OCI-LY3 (cell line): ENCODE results near the gene SERHL2.

Experiments
- H2AFZ ChIP-seq: fragments of 200-600, 300-600 bp; shearing (Covaris generic); 2 replicates; pipeline ENCODE4 v1.6.0; 2014; ENCODE audit warnings: antibody characterized with exemption, low read depth, low read length
- H3K27ac ChIP-seq: fragments of 200-600, 300-600 bp; sonication (generic); 2 replicates; pipeline ENCODE4 v1.5.1; 2014; ENCODE audit warnings: mild to moderate bottlenecking, low read length, moderate library complexity, mixed read lengths
- H3K27me3 ChIP-seq: fragments of 200-600, 300-600 bp; sonication (generic); 2 replicates; pipeline ENCODE4 v1.6.1; 2014; ENCODE audit warnings: low read depth, low read length, mixed read lengths
- H3K36me3 ChIP-seq: fragments of 200-600, 300-600 bp; sonication (generic); replicated peaks from 2 replicates; pipeline ENCODE3; 2014; ENCODE audit warnings: low read depth, low read length, mixed read lengths
- H3K4me1 ChIP-seq: fragments of 300-600, 200-600 bp; sonication (generic); 2 replicates; pipeline ENCODE4 v1.6.1; 2014; ENCODE audit warnings: low read length, mixed read lengths
- H3K4me2 ChIP-seq: fragments of 200-600, 300-600 bp; sonication (generic); 2 replicates; pipeline ENCODE4 v1.6.1; 2014; ENCODE audit warnings: low read length, mixed read lengths
- H3K4me3 ChIP-seq: fragments of 300-600, 200-600 bp; sonication (generic); 2 replicates; pipeline ENCODE4 v1.5.1; 2014; ENCODE audit warnings: antibody characterized with exemption, mild to moderate bottlenecking, low read length, moderate library complexity
- H3K79me2 ChIP-seq: fragments of 300-600, 200-600 bp; shearing (Covaris generic); 2 replicates; pipeline ENCODE4 v1.6.1; 2014; ENCODE audit warnings: mild to moderate bottlenecking, low read length, mixed read lengths
- H3K9ac ChIP-seq: fragments of 300-600, 200-600 bp; shearing (Covaris generic); 2 replicates; pipeline ENCODE4 v1.6.0; 2014; ENCODE audit warnings: mild to moderate bottlenecking, low read length, moderate library complexity
- H3K9me3 ChIP-seq: fragments of 200-600, 300-600 bp; shearing (Covaris generic); 2 replicates; pipeline ENCODE4 v1.6.1; 2014; ENCODE audit warnings: low read length, mixed read lengths; ENCODE audit not compliant: insufficient read depth
- H4K20me1 ChIP-seq: fragments of 200-600, 300-600 bp; sonication (generic); 2 replicates; pipeline ENCODE4 v1.6.1; 2016; ENCODE audit warnings: low read length, mixed read lengths; ENCODE audit not compliant: insufficient read depth
- CTCF ChIP-seq: fragments of 200-600, 300-600 bp; sonication (generic); IDR thresholded peaks from 2 replicates; pipeline ENCODE4 v1.5.1; 2014; ENCODE audit warnings: antibody characterized with exemption, low read length, low read depth
- EZH2phosphoT487 ChIP-seq: fragments of 200-600 bp; shearing (Covaris generic); IDR thresholded peaks from 2 replicates; pipeline ENCODE4 v1.6.1; 2018; ENCODE audit warnings: antibody characterized with exemption, mixed run types, low read depth

SERHL2 gene

DNA sequence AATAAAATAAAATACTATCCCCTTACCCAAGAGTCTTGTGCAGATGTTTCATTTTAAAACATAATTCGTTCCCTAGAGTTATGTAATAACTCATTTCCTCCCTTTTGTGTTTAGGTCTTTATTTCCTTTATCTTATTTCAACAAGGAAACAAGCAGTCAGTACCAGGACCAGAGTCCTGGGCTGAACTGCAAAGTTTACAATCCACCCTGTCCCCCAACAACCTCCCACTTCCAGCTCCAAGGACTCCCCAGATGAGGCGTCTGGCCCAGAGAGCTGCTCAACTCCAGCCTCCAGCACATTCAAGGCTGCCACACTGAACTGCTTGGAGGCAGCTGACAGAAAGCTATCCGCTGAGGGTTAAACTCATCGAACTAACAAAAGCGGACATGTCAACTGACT is 56.4 kb downstream of the SERHL2 start:
- Histone ChIP-seq H3K27me3 (no peaks in the 10 kb centered on the region), H3K9ac (no peak overlapping the region), H4K20me1 (peaks cover 60% of the 10 kb centered on the region), H3K36me3 (peaks cover 53% of the 10 kb centered on the region), H2AFZ (no peak overlapping the region), H3K79me2 (peaks cover 93% of the 10 kb centered on the region), H3K4me1 (peaks cover 11% of the 10 kb centered on the region), H3K9me3 (no peaks in the 10 kb centered on the region), H3K4me2 (no peak overlapping the region), H3K4me3 (no peak overlapping the region), H3K27ac (no peak overlapping the region)
- TF ChIP-seq EZH2phosphoT487, result no peak
- no peak for TF ChIP-seq CTCF

- no peak overlapping the region for H2AFZ ChIP-seq
- peaks cover 52% of the 10 kb centered on the region for H4K20me1 ChIP-seq
- H3K27ac ChIP-seq, result no peak overlapping the region
- no peak for TF ChIP-seq CTCF
- H3K4me3 ChIP-seq, result no peak overlapping the region
- H3K79me2 ChIP-seq, result peaks cover 84% of the 10 kb centered on the region
- H3K9ac ChIP-seq, result no peak overlapping the region
- no peaks in the 10 kb centered on the region for H3K9me3 ChIP-seq
- no peak overlapping the region for H3K4me2 ChIP-seq
- peaks cover 52% of the 10 kb centered on the region for H3K36me3 ChIP-seq
- H3K4me1 ChIP-seq, result peaks cover 15% of the 10 kb centered on the region
- H3K27me3 ChIP-seq, result no peaks in the 10 kb centered on the region
Observed at GRCh38 chr22:42611051-42611450, 57.3 kb downstream of the SERHL2 start.

- no peak overlapping the region for H2AFZ ChIP-seq
- H3K79me2 ChIP-seq, result peaks cover 72% of the 10 kb centered on the region
- peaks cover 44% of the 10 kb centered on the region for H4K20me1 ChIP-seq
- no peak overlapping the region for H3K4me3 ChIP-seq
- H3K27ac ChIP-seq, result no peak overlapping the region
- no peak overlapping the region; the same call in 1 of the 2 replicates for H3K4me2 ChIP-seq
- peaks cover 44% of the 10 kb centered on the region for H3K36me3 ChIP-seq
- H3K4me1 ChIP-seq, result peaks cover 15% of the 10 kb centered on the region
- no peaks in the 10 kb centered on the region for H3K9me3 ChIP-seq
- no peak for TF ChIP-seq CTCF
- no peak for TF ChIP-seq EZH2phosphoT487
- H3K27me3 ChIP-seq, result no peaks in the 10 kb centered on the region
- no peak overlapping the region for H3K9ac ChIP-seq
Observed at GRCh38 chr22:42612336-42612735, 58.6 kb downstream of the SERHL2 start.

GRCh38 chr22:42613872-42614301 is 60.1 kb downstream of the SERHL2 start:
- peak overlapping the region; percentile 95 for H3K4me2 ChIP-seq
- H3K27me3 ChIP-seq, result no peaks in the 10 kb centered on the region
- H3K36me3 ChIP-seq, result peaks cover 36% of the 10 kb centered on the region
- H3K4me1 ChIP-seq, result peaks cover 15% of the 10 kb centered on the region
- peaks cover 56% of the 10 kb centered on the region for H3K79me2 ChIP-seq
- H2AFZ ChIP-seq, result 0 out of 2 replicates have a peak overlapping the region, but pooled peaks have one; percentile 8
- H3K9me3 ChIP-seq, result no peaks in the 10 kb centered on the region
- H3K27ac ChIP-seq, result peak overlapping the region; percentile 92
- peaks cover 38% of the 10 kb centered on the region for H4K20me1 ChIP-seq
- peak overlapping the region; percentile 94 for H3K4me3 ChIP-seq
- TF ChIP-seq CTCF (no peak), EZH2phosphoT487 (no peak)
- H3K9ac ChIP-seq, result peak overlapping the region; percentile 99
